Keratinocyte (primary cell): ENCODE results near the gene SBSN.

Experiments
- EZH2 ChIP-seq: IDR thresholded peaks from one replicate; pipeline ENCODE4 v1.6.1; 2012; ENCODE audit warnings: inconsistent platforms, mild to moderate bottlenecking, low read length, moderate library complexity
- TF ChIP-seq, protein P1 (sequence below), 3 experiments: IDR thresholded peaks in 1 of 3; conservative IDR thresholded peaks in 1 of 3; optimal IDR thresholded peaks in 1 of 3; 2 replicates in 2 of 3; 3 replicates in 1 of 3; pipeline versions ENCODE3 to v1.5.1; 2011; ENCODE audit warnings: low read length in 3 of 3, mild to moderate bottlenecking in 3 of 3, moderate library complexity in 2 of 3, control low read depth in 1 of 3, inconsistent platforms in 1 of 3; ENCODE audit not compliant: insufficient read depth in 2 of 3; ENCODE audit errors: extremely low read depth in 1 of 3

DNA sequence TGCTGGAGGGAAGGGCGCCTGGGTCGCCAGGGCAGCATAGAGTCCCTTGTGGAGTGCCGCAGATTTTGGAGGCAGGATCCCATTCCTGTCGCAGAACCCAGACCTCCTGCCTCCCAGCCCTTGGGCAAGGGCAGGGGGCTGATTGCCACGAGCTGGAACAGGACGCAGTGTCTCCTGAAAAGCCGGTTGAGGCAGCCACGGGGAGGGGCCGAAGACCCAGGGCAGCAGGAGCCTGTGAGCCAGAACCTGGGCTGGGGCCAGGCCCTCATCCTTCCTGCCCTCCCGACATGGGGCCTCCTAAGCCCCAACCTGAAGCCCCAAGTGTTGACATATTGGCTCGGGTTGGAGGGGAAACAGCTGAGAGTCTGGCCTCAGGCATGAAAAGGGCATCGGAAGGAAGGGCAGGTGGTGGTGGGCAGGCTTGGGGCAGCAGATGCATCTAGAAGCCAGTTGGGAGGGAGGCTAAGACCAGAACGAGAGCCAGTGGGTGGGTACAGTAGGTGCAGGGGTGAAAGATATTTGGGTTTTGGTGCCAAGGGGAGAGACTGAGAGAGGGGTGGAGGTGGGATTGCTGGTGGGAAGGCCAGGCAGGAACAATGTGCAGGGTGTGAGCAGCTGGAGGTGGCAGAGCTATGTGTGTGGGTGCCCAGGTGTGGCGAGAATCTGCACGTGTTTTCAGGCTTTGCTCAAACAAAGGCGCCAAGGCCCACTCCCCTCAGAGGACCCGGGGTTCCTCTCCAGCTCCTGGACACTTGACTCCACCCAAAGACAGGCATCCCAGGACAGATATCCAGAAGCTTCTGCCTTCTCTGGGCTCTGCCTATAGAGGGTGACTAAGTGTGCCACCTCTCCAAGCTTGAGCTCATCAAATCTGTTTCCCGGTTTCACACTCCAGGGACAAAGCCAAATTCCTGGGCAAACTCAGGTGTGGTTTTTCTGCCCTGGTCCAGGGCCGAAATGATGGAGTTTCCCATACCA is 1.4 kb upstream of the SBSN start:
- TF ChIP-seq, protein P1, sequence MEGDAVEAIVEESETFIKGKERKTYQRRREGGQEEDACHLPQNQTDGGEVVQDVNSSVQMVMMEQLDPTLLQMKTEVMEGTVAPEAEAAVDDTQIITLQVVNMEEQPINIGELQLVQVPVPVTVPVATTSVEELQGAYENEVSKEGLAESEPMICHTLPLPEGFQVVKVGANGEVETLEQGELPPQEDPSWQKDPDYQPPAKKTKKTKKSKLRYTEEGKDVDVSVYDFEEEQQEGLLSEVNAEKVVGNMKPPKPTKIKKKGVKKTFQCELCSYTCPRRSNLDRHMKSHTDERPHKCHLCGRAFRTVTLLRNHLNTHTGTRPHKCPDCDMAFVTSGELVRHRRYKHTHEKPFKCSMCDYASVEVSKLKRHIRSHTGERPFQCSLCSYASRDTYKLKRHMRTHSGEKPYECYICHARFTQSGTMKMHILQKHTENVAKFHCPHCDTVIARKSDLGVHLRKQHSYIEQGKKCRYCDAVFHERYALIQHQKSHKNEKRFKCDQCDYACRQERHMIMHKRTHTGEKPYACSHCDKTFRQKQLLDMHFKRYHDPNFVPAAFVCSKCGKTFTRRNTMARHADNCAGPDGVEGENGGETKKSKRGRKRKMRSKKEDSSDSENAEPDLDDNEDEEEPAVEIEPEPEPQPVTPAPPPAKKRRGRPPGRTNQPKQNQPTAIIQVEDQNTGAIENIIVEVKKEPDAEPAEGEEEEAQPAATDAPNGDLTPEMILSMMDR (optimal IDR thresholded peaks at IDR 0.05 in 1 of 3, IDR thresholded peaks at IDR 0.05 in 1 of 3, conservative IDR thresholded peaks at IDR 0.05 in 1 of 3; ENCODE audit: extremely low read depth in 1 of 3, insufficient read depth in 2 of 3, low read length in 3 of 3): no peak
- TF ChIP-seq EZH2: peak; percentile 16
